Brain microvascular endothelial cell (primary cell): ENCODE results near the gene ERC2.
"Not testable (repeated sequence)": the region's sequence is repeated elsewhere in the genome, so short reads cannot be mapped to it uniquely, and the experiment has no call there.

ENCODE experiments used
- DNase-seq: peaks from one replicate; pipeline ENCODE4 v3.0.0-alpha.2; 2020
- H3K27ac ChIP-seq: fragments of 250-450 bp; sonication (Bioruptor Pico); 2 replicates; pipeline ENCODE4 v1.5.1; 2020; ENCODE audit warnings: mild to moderate bottlenecking, moderate library complexity
- H3K27me3 ChIP-seq: fragments of 250-450 bp; sonication (Bioruptor Pico); replicated peaks from 2 replicates; pipeline ENCODE4 v1.5.1; 2020; ENCODE audit warnings: mild to moderate bottlenecking
- H3K36me3 ChIP-seq: fragments of 250-450 bp; sonication (Bioruptor Pico); replicated peaks from 2 replicates; pipeline ENCODE4 v1.5.1; 2020; ENCODE audit warnings: mild to moderate bottlenecking
- H3K4me3 ChIP-seq: 2 replicates; pipeline ENCODE4 v1.5.1; 2011; ENCODE audit warnings: low read depth, mild to moderate bottlenecking, control low read depth, low read length, moderate library complexity
- in situ Hi-C: cut with HindIII; loops from 2 replicates; pipeline ENCODE4 v1.10.0; 2017; ENCODE audit warnings: low sequenced_read_pairs, low pct_ligation_motif_present
- TF ChIP-seq, protein P1 (sequence below): IDR thresholded peaks from 2 replicates; pipeline ENCODE4 v1.5.1; 2011; ENCODE audit warnings: low read depth, mild to moderate bottlenecking, moderate library complexity, low read length, control low read depth, inconsistent platforms; ENCODE audit errors: missing control alignments

Gene ERC2

DNA sequence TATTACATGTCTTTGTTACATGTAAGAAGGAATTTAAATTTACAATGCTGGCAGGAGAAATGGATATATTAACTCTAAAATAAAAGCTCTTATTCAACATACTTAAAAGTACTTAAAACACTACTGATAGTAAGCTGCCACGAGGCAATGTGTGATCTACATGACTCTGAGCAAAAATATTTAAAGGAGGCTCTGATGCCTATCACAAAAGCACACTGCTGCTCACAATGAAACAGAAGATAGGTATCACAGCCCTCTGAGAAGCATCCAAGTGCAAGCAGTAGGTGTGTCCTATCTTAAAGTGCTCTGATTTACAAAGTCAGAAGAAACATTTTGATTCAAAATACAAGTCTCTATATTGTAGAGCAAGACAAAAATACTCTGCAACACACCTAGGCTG, 610.0 kb downstream of the ERC2 start:
- in situ Hi-C loops: no loop called here
- TF ChIP-seq, protein P1, sequence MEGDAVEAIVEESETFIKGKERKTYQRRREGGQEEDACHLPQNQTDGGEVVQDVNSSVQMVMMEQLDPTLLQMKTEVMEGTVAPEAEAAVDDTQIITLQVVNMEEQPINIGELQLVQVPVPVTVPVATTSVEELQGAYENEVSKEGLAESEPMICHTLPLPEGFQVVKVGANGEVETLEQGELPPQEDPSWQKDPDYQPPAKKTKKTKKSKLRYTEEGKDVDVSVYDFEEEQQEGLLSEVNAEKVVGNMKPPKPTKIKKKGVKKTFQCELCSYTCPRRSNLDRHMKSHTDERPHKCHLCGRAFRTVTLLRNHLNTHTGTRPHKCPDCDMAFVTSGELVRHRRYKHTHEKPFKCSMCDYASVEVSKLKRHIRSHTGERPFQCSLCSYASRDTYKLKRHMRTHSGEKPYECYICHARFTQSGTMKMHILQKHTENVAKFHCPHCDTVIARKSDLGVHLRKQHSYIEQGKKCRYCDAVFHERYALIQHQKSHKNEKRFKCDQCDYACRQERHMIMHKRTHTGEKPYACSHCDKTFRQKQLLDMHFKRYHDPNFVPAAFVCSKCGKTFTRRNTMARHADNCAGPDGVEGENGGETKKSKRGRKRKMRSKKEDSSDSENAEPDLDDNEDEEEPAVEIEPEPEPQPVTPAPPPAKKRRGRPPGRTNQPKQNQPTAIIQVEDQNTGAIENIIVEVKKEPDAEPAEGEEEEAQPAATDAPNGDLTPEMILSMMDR: no peak
- H3K36me3 ChIP-seq: no peaks in the 10 kb centered on the region
- H3K4me3 ChIP-seq: no peak overlapping the region
- DNase-seq: no peak
- H3K27me3 ChIP-seq: no peaks in the 10 kb centered on the region
- H3K27ac ChIP-seq: no peak overlapping the region

DNA sequence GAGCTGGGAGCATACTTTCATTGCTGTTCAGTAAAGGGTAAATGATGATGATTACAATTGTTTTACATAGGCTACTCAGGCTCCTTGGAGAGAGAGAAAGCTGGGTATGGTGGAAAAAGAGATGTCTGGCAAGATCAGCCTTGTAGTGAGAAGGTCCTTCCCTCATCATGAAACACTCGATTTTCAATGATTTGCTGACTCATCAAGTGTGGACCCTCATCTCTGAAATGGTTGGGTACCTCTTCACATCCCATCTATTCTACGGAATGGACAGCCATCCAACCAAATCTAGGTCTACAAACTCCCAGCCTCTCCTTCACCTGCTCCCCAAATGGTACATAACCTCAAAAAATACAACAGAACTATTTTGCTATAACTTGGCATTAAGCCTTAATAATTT, 610.6 kb downstream of the ERC2 start:
- in situ Hi-C loops: no loop called here
- H3K27ac ChIP-seq: no peak overlapping the region
- TF ChIP-seq, protein P1: no peak
- H3K27me3 ChIP-seq: no peaks in the 10 kb centered on the region
- H3K36me3 ChIP-seq: no peaks in the 10 kb centered on the region
- no peak overlapping the region for H3K4me3 ChIP-seq
- DNase-seq: no peak

DNA sequence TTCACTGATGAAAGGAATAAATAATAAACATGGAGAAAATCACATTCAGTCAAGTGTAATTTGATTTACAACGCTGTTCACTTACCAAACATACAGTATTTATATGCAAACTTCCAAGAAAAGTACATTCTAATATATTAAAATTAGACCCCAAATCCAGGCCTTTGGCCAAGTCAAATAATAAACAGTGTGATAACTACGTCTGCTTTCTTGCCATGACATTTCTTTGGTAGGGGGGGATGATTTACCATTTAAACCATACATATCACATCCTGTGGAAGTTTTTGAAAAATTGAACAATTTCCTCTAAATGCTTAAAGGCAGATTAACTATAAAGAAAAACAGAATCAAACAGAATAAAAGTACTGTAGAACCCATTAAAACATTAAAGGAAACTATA, 613.0 kb downstream of the ERC2 start:
- in situ Hi-C loops: no loop called here
- Histone ChIP-seq H3K4me3 (no peak overlapping the region), H3K36me3 (no peaks in the 10 kb centered on the region), H3K27ac (no peak overlapping the region), H3K27me3 (no peaks in the 10 kb centered on the region)
- DNase-seq: no peak
- TF ChIP-seq, protein P1: no peak

DNA sequence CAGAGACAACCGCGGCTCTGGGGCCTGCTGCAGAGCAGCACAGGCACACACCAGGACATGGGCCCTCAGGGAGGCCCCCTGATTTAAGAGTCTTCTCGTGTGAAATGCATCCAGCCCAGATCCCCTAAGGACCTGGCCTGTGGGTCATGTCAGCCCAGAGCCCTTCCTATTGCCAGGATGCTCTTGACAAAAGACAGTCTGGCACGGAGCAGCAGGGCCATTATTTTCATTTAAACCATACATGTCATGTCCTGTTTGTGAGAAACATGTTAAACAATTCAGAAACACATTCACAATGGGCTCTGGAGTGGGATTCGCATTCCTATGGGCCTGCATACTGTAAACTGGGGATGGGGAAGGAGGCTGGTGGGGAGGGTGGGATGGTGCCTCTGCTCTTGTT, 613.8 kb downstream of the ERC2 start:
- TF ChIP-seq, protein P1: no peak
- H3K27me3 ChIP-seq: no peaks in the 10 kb centered on the region
- in situ Hi-C loops: no loop called here
- no peak for DNase-seq
- H3K27ac ChIP-seq: no peak overlapping the region
- no peaks in the 10 kb centered on the region for H3K36me3 ChIP-seq
- H3K4me3 ChIP-seq: no peak overlapping the region

DNA sequence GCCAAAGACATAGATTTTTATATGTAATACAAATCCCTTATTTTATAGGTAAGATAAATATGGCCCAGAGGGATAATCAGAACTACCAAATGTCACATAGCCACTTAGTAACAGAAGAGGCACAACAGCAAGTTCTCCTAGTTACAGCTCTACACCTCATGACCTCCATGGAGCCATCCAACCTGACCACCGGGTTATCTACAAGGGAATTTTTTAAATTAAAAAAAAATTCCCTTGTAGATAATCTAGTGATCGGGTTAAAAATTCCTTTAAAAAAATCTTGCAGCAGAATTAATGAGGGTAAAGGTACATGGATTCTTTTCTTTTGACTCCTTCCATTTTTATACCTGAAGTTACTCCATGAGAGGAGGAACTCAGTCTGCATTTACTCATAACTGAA, 615.9 kb downstream of the ERC2 start:
- no peak overlapping the region for H3K27ac ChIP-seq
- no peak for DNase-seq
- TF ChIP-seq, protein P1: no peak
- in situ Hi-C loops: no loop called here
- no peak overlapping the region for H3K4me3 ChIP-seq
- H3K36me3 ChIP-seq: no peaks in the 10 kb centered on the region
- H3K27me3 ChIP-seq: no peaks in the 10 kb centered on the region

DNA sequence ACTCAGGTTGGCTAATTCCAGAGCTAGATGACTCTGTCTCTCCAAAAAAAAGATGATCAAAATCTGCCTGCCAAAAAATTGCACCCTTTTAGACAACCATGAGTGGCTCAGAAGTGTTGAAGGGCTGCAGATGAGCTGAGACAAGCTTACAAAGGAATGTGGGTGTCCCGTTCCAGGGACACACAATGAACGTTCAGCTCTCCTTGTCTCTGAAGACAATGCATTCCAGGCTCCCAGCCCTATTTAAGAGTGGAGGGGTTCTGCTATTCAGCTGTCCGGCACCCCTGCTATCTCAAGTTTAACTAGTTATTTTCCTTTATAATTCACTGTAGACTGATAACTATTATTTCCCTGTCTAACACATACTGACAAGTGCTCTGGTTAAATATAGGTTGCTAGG, 626.1 kb downstream of the ERC2 start:
- H3K36me3 ChIP-seq: no peaks in the 10 kb centered on the region
- in situ Hi-C loops: no loop called here
- DNase-seq: no peak
- TF ChIP-seq, protein P1: no peak
- no peaks in the 10 kb centered on the region for H3K27me3 ChIP-seq
- no peak overlapping the region for H3K4me3 ChIP-seq
- H3K27ac ChIP-seq: no peak overlapping the region

DNA sequence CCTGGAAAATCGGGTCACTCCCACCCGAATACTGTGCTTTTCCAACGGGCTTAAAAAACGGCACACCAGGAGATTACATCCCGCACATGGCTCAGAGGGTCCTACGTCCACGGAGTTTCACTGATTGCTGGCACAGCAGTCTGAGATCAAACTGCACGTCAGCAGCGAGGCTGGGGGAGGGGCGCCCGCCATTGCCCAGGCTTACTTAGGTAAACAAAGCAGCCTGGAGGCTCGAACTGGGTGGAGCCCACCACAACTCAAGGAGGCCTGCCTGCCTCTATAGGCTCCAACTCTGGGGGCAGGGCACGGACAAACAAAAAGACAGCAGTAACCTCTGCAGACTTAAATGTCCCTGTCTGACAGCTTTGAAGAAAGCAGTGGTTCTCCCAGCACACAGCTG, 636.4 kb downstream of the ERC2 start:
- DNase-seq, H3K36me3 ChIP-seq, H3K27ac ChIP-seq, H3K27me3 ChIP-seq, H3K4me3 ChIP-seq, in situ Hi-C loops: not testable (repeated sequence)
